GM18517 (cell line): Measurements from ENCODE around the gene SUCO.
"Not testable (repeated sequence)": the region's sequence is repeated elsewhere in the genome, so short reads cannot be mapped to it uniquely, and the experiment has no call there.

Source experiments
- ATAC-seq: cut with Tn5 transposase; IDR thresholded peaks from one replicate; pipeline ENCODE4 v1.9.1; 2021; ENCODE audit warnings: mild to moderate bottlenecking, moderate library complexity; ENCODE audit not compliant: unreplicated experiment

The SUCO gene

GRCh38 chr1:172557270-172557669, 24.3 kb downstream of the SUCO start:
- no peak for ATAC-seq

- no peak for ATAC-seq
Measured at GRCh38 chr1:172559572-172560210, 26.7 kb downstream of the SUCO start.

GRCh38 chr1:172561252-172561651, 28.3 kb downstream of the SUCO start:
- no peak for ATAC-seq

GRCh38 chr1:172566196-172566997, 33.4 kb downstream of the SUCO start:
- no peak for ATAC-seq

DNA sequence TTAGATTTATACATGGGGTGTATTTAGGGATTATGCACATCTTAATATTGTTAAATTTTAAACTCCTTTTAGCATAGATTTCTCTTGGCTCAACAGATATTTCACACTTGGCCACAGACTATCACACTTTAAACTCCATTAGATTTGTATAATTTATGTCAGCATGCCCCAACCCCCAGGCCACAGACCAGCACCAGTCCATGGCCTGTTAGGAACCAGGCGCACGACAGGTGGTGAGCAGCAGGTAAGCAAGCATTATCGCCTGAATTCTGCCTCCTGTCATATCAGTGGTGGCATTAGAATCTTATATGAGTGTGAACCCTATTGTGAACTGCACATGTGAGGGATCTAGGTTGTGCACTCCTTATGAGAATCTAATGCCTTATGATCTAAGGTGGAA, 34.8 kb downstream of the SUCO start:
- no peak for ATAC-seq

- ATAC-seq = no peak
Measured at GRCh38 chr1:172574080-172574479, 41.1 kb downstream of the SUCO start.

DNA sequence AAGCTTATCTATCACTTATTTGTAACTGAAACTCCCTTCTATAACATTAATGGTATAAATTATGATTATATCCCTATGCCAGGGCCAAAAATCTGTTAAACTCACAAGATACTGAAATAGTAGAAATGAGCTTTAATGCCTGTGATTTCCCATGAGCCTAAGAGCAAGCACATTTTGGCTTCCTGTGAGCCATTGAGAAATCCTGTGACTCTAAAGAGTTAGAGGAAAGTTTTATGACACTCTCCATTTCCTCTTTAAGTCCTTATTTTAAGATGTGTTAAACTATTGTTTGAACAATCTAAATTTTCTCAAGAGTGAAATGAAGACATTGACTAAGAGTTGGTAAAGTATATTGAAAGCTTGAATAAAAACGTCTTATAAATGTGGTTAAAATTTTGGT, 45.6 kb downstream of the SUCO start:
- no peak for ATAC-seq

DNA sequence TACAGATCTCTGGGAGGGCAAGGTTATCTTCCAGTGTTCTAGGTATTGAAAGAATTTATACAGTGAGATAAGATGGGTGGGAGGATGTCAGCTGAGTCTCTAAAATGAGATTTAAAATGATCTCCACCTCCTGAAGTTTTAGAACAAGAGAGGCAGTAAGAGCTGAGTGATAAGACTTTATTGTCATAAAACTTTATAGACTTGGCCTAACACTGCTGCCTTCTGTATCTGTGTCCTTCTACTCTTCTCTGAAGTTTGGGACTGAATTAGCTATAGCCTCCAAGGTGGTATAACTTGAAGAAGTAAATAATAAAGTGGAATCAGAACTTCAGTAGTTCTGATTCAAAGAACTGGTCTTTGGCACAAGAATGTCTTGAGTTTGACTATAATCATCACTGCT, 48.3 kb downstream of the SUCO start:
- no peak for ATAC-seq

- ATAC-seq = no peak
Measured at GRCh38 chr1:172581779-172582178, 48.8 kb downstream of the SUCO start.

GRCh38 chr1:172582889-172583288, 49.9 kb downstream of the SUCO start:
- ATAC-seq = no peak

GRCh38 chr1:172585348-172585747, 52.4 kb downstream of the SUCO start:
- ATAC-seq = no peak

GRCh38 chr1:172585861-172586260, 52.9 kb downstream of the SUCO start:
- ATAC-seq = no peak

GRCh38 chr1:172588296-172589291, 55.6 kb downstream of the SUCO start:
- no peak for ATAC-seq

GRCh38 chr1:172589553-172589952, 56.6 kb downstream of the SUCO start:
- ATAC-seq = no peak

DNA sequence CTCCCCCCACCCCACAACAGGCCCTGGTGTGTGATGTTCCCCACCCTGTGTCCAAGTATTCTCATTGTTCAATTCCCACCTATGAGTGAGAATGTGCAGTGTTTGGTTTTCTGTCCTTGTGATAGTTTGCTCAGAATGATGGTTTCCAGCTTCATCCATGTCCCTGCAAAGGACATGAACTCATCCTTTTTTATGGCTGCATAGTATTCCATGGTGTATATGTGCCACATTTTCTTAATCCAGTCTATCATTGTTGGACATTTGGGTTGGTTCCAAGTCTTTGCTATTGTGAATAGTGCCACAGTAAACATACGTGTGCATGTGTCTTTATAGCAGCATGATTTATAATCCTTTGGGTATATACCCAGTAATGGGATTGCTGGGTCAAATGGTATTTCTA, 58.5 kb downstream of the SUCO start:
- ATAC-seq = not testable (repeated sequence)

DNA sequence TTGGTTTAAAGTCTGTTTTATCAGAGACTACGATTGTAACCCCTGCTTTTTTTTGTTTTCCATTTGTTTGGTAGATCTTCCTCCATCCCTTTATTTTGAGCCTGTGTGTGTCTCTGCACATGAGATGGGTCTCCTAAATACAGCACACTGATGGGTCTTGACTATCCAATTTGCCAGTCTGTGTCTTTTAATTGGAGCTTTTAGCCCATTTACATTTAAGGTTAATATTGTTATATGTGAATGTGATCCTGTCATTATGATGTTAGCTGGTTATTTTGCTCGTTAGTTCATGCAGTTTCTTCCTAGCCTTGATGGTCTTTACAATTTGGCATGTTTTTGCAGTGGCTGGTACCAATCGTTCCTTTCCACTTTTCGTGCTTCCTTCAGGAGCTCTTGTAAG, 62.1 kb downstream of the SUCO start:
- not testable (repeated sequence) for ATAC-seq

GRCh38 chr1:172596782-172597181, 63.8 kb downstream of the SUCO start:
- not testable (repeated sequence) for ATAC-seq

DNA sequence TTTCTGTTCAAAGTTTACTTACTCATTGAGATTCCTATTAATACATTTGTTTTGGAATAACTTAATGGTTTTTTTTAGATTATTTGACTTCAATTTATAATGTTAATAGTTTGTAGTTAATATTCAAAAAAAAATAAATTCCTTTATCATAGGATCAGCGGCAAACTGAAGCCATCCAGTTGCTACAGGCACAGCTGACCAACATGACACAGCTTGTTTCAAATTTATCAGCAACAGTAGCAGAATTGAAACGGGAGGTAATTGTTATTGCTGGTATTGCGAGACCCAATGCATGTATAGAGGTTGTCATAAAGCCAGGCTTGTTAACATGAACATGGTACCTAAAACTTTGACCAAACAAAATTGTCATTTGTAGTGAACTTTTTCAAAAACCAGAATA, 67.0 kb downstream of the SUCO start:
- ATAC-seq = no peak

DNA sequence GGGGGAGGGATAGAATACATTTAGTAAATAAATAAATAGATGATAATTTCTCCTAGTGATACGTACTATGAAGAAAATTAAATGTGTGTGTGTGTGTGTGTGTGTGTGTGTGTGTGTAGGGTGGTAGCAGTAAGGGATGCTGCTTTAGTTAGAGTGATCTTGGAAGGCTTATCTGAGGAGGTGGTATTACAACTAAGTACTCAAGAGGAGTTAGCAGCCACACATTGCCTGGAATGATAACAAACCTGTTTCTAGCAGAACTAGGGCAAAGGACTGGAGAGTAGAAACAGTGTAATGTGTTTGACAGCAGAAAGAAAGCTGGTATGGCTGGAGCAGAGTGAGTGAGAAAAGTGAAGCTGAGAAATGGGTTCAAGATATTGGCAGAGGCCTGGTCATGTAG, 67.7 kb downstream of the SUCO start:
- no peak for ATAC-seq

DNA sequence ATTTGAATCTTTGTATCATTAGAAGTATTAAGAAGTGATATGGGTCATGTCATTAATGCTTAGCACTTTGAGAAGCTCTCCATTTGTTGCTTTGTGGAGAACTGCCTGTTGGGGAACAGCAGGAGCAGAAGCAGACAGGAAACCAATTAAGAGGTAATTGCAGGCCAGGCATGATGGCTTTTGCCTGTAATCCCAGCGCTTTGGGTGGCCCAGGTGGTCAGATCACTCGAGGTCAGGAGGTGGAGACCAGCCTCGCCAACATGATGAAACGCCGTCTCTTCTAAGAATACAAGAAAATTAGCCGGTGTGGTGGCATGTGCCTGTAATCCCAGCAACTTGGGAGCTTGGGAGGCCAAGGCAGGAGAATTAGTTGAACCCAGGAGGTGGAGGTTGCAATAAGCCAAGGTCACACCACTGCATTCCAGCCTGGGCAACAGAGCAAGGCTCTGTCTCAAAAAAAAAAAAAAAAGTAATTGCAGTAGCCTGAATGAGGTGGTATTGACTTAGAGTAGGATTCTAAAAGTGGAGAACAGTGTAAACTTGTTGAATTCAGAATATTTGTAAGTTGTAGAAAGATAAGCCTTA, 68.2 kb downstream of the SUCO start:
- no peak for ATAC-seq

DNA sequence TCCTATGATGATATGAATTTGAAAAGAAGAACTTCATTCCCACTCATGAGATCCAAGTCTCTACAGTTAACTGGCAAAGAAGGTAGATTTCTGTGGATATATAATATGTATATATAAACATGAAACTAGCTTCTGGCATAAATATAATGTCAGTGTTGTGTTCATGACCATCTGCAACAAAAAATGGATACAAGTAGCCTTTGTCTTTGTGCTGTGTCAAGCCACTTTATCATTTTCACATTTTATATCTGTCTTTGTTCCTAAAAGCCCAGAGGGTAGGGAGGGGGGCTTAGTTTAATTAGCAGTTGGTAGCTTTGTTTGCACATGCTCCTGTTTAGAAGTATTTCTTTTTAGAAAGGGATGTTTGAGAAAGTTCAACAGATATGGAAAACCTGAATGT, 69.8 kb downstream of the SUCO start:
- ATAC-seq = no peak
